Measurements from ENCODE around the gene RNF148. TPM values are rescaled to one million over a fixed set of nuclear protein-coding genes. Genes with fewer than 3 reads are reported as not detected.

The RNF148 gene
- total RNA-seq, 1 donor from 2014 or later, result 0.50 TPM

DNA sequence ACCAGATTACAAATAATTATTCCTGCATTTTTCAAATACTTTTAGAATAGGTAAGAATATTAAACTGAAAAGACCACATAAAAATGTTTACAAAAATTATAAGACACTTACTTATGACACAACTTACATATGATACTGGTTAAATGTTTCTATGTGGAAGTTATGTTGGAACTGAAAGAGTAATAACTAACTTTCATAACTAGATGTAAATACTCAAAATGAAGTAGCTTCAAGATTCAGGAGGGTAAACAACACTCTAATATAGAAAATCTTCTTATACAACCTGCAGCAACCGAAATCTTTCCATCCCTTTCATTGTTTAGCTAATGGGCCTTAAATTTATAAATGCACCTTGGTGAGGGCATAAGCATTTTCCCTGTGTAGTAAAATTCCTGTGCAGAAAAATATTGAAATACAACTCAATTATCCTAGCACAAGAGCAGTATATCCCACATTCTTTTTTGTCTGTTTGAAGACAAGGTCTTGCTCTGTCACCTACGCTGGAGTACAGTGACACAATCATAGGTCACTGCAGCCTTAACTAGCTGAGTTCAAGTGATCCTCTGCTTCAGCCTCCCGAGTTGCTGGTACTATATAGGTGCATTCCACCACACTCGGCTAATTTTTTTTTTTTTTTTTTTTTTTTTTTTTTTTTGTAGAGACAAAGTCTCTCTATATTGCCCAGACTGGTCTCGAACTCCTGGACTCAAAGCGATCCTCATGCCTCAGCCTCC, 14.8 kb upstream of the RNF148 start:
- no peaks in the 10 kb centered on the region for H3K79me2 ChIP-seq (ENCODE audit: insufficient read depth, low read length)
- H3K27me3 ChIP-seq (ENCODE audit: insufficient read depth, low read length), result no peaks in the 10 kb centered on the region
- Mint-ChIP-seq H3K36me3 (ENCODE audit: low read depth, unreplicated experiment) (no peaks in the 10 kb centered on the region), H3K4me1 (ENCODE audit: low read depth, unreplicated experiment) (peaks cover 3% of the 10 kb centered on the region), H3K27me3 (ENCODE audit: low read depth, unreplicated experiment) (no peaks in the 10 kb centered on the region), H3K27ac (ENCODE audit: unreplicated experiment) (no peak overlapping the region), H3K9me3 (ENCODE audit: unreplicated experiment) (peaks cover 2% of the 10 kb centered on the region), H3K4me3 (ENCODE audit: unreplicated experiment) (no peak overlapping the region)
- H3K36me3 ChIP-seq (ENCODE audit: insufficient read depth, low read length), result no peaks in the 10 kb centered on the region
- no peak for FAIRE-seq
- H3K4me3 ChIP-seq (ENCODE audit: insufficient read depth, low read depth, low read length), result no peak overlapping the region
- no peak for DNase-seq (ENCODE audit: low read depth)
- no peak overlapping the region for H2AFZ ChIP-seq (ENCODE audit: low read depth, low read length)
- no peak for TF ChIP-seq EZH2 (IDR thresholded peaks at IDR 0.05; ENCODE audit: insufficient read depth, low read length)
- TF ChIP-seq, protein P1, sequence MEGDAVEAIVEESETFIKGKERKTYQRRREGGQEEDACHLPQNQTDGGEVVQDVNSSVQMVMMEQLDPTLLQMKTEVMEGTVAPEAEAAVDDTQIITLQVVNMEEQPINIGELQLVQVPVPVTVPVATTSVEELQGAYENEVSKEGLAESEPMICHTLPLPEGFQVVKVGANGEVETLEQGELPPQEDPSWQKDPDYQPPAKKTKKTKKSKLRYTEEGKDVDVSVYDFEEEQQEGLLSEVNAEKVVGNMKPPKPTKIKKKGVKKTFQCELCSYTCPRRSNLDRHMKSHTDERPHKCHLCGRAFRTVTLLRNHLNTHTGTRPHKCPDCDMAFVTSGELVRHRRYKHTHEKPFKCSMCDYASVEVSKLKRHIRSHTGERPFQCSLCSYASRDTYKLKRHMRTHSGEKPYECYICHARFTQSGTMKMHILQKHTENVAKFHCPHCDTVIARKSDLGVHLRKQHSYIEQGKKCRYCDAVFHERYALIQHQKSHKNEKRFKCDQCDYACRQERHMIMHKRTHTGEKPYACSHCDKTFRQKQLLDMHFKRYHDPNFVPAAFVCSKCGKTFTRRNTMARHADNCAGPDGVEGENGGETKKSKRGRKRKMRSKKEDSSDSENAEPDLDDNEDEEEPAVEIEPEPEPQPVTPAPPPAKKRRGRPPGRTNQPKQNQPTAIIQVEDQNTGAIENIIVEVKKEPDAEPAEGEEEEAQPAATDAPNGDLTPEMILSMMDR (IDR thresholded peaks at IDR 0.05; ENCODE audit: insufficient read depth, low read depth, low read length), result no peak
- H3K27ac ChIP-seq (ENCODE audit: low read depth, low read length), result no peak overlapping the region
- H3K4me2 ChIP-seq (ENCODE audit: low read length), result no peak overlapping the region
- no peak overlapping the region for H3K9ac ChIP-seq (ENCODE audit: low read length)
- no peaks in the 10 kb centered on the region for H3K4me1 ChIP-seq (ENCODE audit: insufficient read depth, low read length)
- no peaks in the 10 kb centered on the region for H4K20me1 ChIP-seq (ENCODE audit: insufficient read depth, low read length)
- no peaks in the 10 kb centered on the region for H3K9me3 ChIP-seq (ENCODE audit: insufficient read depth, low read depth, low read length)

GRCh38 chr7:122715183-122715582, 12.5 kb upstream of the RNF148 start:
- H2AFZ ChIP-seq (ENCODE audit: low read depth, low read length), result no peak overlapping the region
- H3K9ac ChIP-seq (ENCODE audit: low read length), result no peak overlapping the region
- no peaks in the 10 kb centered on the region for H3K36me3 ChIP-seq (ENCODE audit: insufficient read depth, low read length)
- no peaks in the 10 kb centered on the region for H3K27me3 ChIP-seq (ENCODE audit: insufficient read depth, low read length)
- no peaks in the 10 kb centered on the region for H3K9me3 ChIP-seq (ENCODE audit: insufficient read depth, low read depth, low read length)
- TF ChIP-seq, protein P1 (IDR thresholded peaks at IDR 0.05; ENCODE audit: insufficient read depth, low read depth, low read length), result no peak
- FAIRE-seq, result no peak
- no peak overlapping the region for H3K4me3 ChIP-seq (ENCODE audit: insufficient read depth, low read depth, low read length)
- no peak overlapping the region for H3K4me3 Mint-ChIP-seq (ENCODE audit: unreplicated experiment)
- H3K27me3 Mint-ChIP-seq (ENCODE audit: low read depth, unreplicated experiment), result no peaks in the 10 kb centered on the region
- H3K79me2 ChIP-seq (ENCODE audit: insufficient read depth, low read length), result no peaks in the 10 kb centered on the region
- peaks cover 2% of the 10 kb centered on the region for H3K9me3 Mint-ChIP-seq (ENCODE audit: unreplicated experiment)
- peaks cover 3% of the 10 kb centered on the region for H3K4me1 Mint-ChIP-seq (ENCODE audit: low read depth, unreplicated experiment)
- H3K4me2 ChIP-seq (ENCODE audit: low read length), result no peak overlapping the region
- H3K27ac ChIP-seq (ENCODE audit: low read depth, low read length), result no peak overlapping the region
- H3K36me3 Mint-ChIP-seq (ENCODE audit: low read depth, unreplicated experiment), result no peaks in the 10 kb centered on the region
- H3K27ac Mint-ChIP-seq (ENCODE audit: unreplicated experiment), result no peak overlapping the region
- no peaks in the 10 kb centered on the region for H4K20me1 ChIP-seq (ENCODE audit: insufficient read depth, low read length)
- no peak for DNase-seq (ENCODE audit: low read depth)
- H3K4me1 ChIP-seq (ENCODE audit: insufficient read depth, low read length), result no peaks in the 10 kb centered on the region

DNA sequence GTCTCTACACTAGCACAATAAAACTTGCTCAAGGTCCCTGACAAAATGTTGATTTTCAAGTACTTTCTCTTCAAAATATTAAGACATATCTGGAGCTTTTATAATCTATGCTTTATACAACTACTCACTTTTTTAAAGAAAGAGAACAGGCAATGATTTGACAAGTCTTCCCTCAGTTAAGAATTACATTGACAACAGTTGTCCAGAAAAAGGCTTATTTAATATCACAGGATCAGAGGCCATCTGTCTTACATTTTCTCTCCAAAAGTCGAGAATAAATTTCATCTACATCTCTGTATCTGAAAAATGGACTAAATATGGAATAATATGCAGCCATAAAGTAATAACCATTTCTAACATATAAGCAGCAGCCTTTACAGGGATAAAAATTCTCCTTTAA, 8.2 kb upstream of the RNF148 start:
- H3K79me2 ChIP-seq (ENCODE audit: insufficient read depth, low read length), result no peaks in the 10 kb centered on the region

More for the DNA sequence above, 8.2 kb upstream of the RNF148 start:
- Histone ChIP-seq H3K9ac (ENCODE audit: low read length) (no peak overlapping the region), H4K20me1 (ENCODE audit: insufficient read depth, low read length) (no peaks in the 10 kb centered on the region), H3K27me3 (ENCODE audit: insufficient read depth, low read length) (no peaks in the 10 kb centered on the region), H3K36me3 (ENCODE audit: insufficient read depth, low read length) (no peaks in the 10 kb centered on the region), H3K4me2 (ENCODE audit: low read length) (no peak overlapping the region), H2AFZ (ENCODE audit: low read depth, low read length) (no peak overlapping the region), H3K4me1 (ENCODE audit: insufficient read depth, low read length) (no peaks in the 10 kb centered on the region), H3K27ac (ENCODE audit: low read depth, low read length) (no peak overlapping the region), H3K4me3 (ENCODE audit: insufficient read depth, low read depth, low read length) (no peak overlapping the region), H3K9me3 (ENCODE audit: insufficient read depth, low read depth, low read length) (no peaks in the 10 kb centered on the region)
- H3K9me3 Mint-ChIP-seq (ENCODE audit: unreplicated experiment), result no peaks in the 10 kb centered on the region
- FAIRE-seq (no peak), DNase-seq (ENCODE audit: low read depth) (no peak)
- peaks cover 3% of the 10 kb centered on the region for H3K4me1 Mint-ChIP-seq (ENCODE audit: low read depth, unreplicated experiment)
- H3K4me3 Mint-ChIP-seq (ENCODE audit: unreplicated experiment), result no peak overlapping the region
- H3K27ac Mint-ChIP-seq (ENCODE audit: unreplicated experiment), result no peak overlapping the region
- H3K36me3 Mint-ChIP-seq (ENCODE audit: low read depth, unreplicated experiment), result no peaks in the 10 kb centered on the region
- TF ChIP-seq, protein P1 (IDR thresholded peaks at IDR 0.05; ENCODE audit: insufficient read depth, low read depth, low read length), result no peak
- TF ChIP-seq EZH2 (IDR thresholded peaks at IDR 0.05; ENCODE audit: insufficient read depth, low read length), result no peak
- H3K27me3 Mint-ChIP-seq (ENCODE audit: low read depth, unreplicated experiment), result no peaks in the 10 kb centered on the region
